ENCODE measurements around the gene DNM3.

Gene DNM3

GRCh38 chr1:172382990-172383389 lies 541.7 kb downstream of the DNM3 start:
- peaks cover 44% of the 10 kb centered on the region for H3K4me1 Mint-ChIP-seq
- no peak for TF ChIP-seq CTCF (IDR thresholded peaks at IDR 0.05)
- no peaks in the 10 kb centered on the region for H3K9me3 Mint-ChIP-seq
- H3K27me3 Mint-ChIP-seq (ENCODE audit: low read depth, poor library complexity): peaks cover 5% of the 10 kb centered on the region
- no peak for DNase-seq
- H3K4me3 Mint-ChIP-seq: no peak overlapping the region
- H3K36me3 Mint-ChIP-seq (ENCODE audit: low read depth): no peaks in the 10 kb centered on the region
- peak overlapping the region; percentile 82 for H3K27ac Mint-ChIP-seq

GRCh38 chr1:172383536-172383935 lies 542.2 kb downstream of the DNM3 start:
- no peak for DNase-seq
- H3K9me3 Mint-ChIP-seq: no peaks in the 10 kb centered on the region
- peak overlapping the region; percentile 8 for H3K4me3 Mint-ChIP-seq
- peak overlapping the region; percentile 82 for H3K27ac Mint-ChIP-seq
- peaks cover 5% of the 10 kb centered on the region for H3K27me3 Mint-ChIP-seq (ENCODE audit: low read depth, poor library complexity)
- TF ChIP-seq CTCF (IDR thresholded peaks at IDR 0.05): no peak
- no peaks in the 10 kb centered on the region for H3K36me3 Mint-ChIP-seq (ENCODE audit: low read depth)
- peaks cover 44% of the 10 kb centered on the region for H3K4me1 Mint-ChIP-seq

GRCh38 chr1:172384656-172385055 lies 543.4 kb downstream of the DNM3 start:
- H3K9me3 Mint-ChIP-seq: no peaks in the 10 kb centered on the region
- no peak for TF ChIP-seq CTCF (IDR thresholded peaks at IDR 0.05)
- peaks cover 5% of the 10 kb centered on the region for H3K27me3 Mint-ChIP-seq (ENCODE audit: low read depth, poor library complexity)
- no peak overlapping the region for H3K4me3 Mint-ChIP-seq
- no peak for DNase-seq
- no peaks in the 10 kb centered on the region for H3K36me3 Mint-ChIP-seq (ENCODE audit: low read depth)
- peaks cover 47% of the 10 kb centered on the region for H3K4me1 Mint-ChIP-seq
- no peak overlapping the region for H3K27ac Mint-ChIP-seq

GRCh38 chr1:172386046-172386445 lies 544.7 kb downstream of the DNM3 start:
- no peak for TF ChIP-seq CTCF (IDR thresholded peaks at IDR 0.05)
- Mint-ChIP-seq H3K27ac (no peak overlapping the region), H3K4me1 (peaks cover 51% of the 10 kb centered on the region), H3K36me3 (ENCODE audit: low read depth) (no peaks in the 10 kb centered on the region), H3K9me3 (no peaks in the 10 kb centered on the region), H3K27me3 (ENCODE audit: low read depth, poor library complexity) (peaks cover 5% of the 10 kb centered on the region), H3K4me3 (no peak overlapping the region)
- DNase-seq: no peak

GRCh38 chr1:172388490-172388889 lies 547.2 kb downstream of the DNM3 start:
- no peak overlapping the region for H3K27ac Mint-ChIP-seq

More at GRCh38 chr1:172388490-172388889, 547.2 kb downstream of the DNM3 start:
- peaks cover 7% of the 10 kb centered on the region for H3K36me3 Mint-ChIP-seq (ENCODE audit: low read depth)
- no peak for DNase-seq
- H3K27me3 Mint-ChIP-seq (ENCODE audit: low read depth, poor library complexity): peaks cover 5% of the 10 kb centered on the region
- no peaks in the 10 kb centered on the region for H3K9me3 Mint-ChIP-seq
- H3K4me3 Mint-ChIP-seq: no peak overlapping the region
- H3K4me1 Mint-ChIP-seq: peaks cover 48% of the 10 kb centered on the region
- no peak for TF ChIP-seq CTCF (IDR thresholded peaks at IDR 0.05)
